Measurements from ENCODE around the gene RPRD1B. TPM values are rescaled to one million over a fixed set of nuclear protein-coding genes. Genes with fewer than 3 reads are reported as not detected.

RPRD1B gene
- total and polyA plus RNA-seq, 2 of the 8 experiments (the other 6 are each of a cell fraction or from before 2014, with no cell fraction given) = 10.3 to 20.9 TPM

GRCh38 chr20:37990571-37991151 lies 42.9 kb upstream of the RPRD1B start:
- DNase-seq (ENCODE audit: low read depth in 1 of 2, low spot score in 2 of 2) = no peak
- Histone ChIP-seq H3K18ac (ENCODE audit: extremely low read depth, low read length) (no peak overlapping the region), H4K5ac (ENCODE audit: insufficient read length, low read depth, low read length) (no peak overlapping the region), H2AK5ac (ENCODE audit: low read depth, low read length) (no peak overlapping the region), H4K8ac (ENCODE audit: extremely low read depth, insufficient read depth, low read length) (no peak overlapping the region), H2BK20ac (ENCODE audit: low read length) (no peak overlapping the region), H3K9ac (replicated peaks in 1 of 4; ENCODE audit: extremely low read depth in 1 of 4, low read depth in 3 of 4, low read length in 3 of 4) (no peak overlapping the region), H2BK120ac (replicated peaks; ENCODE audit: low read depth, low read length) (no peak overlapping the region), H3K4me1 (replicated peaks in 1 of 4; ENCODE audit: control insufficient read depth in 3 of 4, insufficient read depth in 4 of 4, low read length in 3 of 4) (no peaks in the 10 kb centered on the region; a peak in 2 of 7 replicates), H3K4ac (replicated peaks; ENCODE audit: insufficient read length, low read depth, low read length) (no peak overlapping the region), H3K14ac (ENCODE audit: insufficient read length) (no peak overlapping the region), H3K36me3 (ENCODE audit: control insufficient read depth in 2 of 4, insufficient read depth in 4 of 4, low read length in 3 of 4) (peaks cover 2 to 39% (median 15%) of the 10 kb centered on the region in 4 experiments; a peak in 5 of 8 replicates), H3K27me3 (replicated peaks in 1 of 4; ENCODE audit: control insufficient read depth in 3 of 4, extremely low read depth in 1 of 4, insufficient read depth in 3 of 4, low read length in 3 of 4) (no peaks in the 10 kb centered on the region), H3K9me3 (ENCODE audit: insufficient read depth in 2 of 2, low read depth in 1 of 2, low read length in 1 of 2) (no peaks in the 10 kb centered on the region), H2BK5ac (ENCODE audit: low read depth, low read length) (no peak overlapping the region), H4K91ac (replicated peaks; ENCODE audit: insufficient read length, low read length) (no peak overlapping the region), H3K27ac (ENCODE audit: low read depth, low read length) (no peak overlapping the region), H2AFZ (ENCODE audit: low read length) (no peak overlapping the region), H3K23ac (ENCODE audit: insufficient read length) (no peak overlapping the region), H3K79me2 (ENCODE audit: control insufficient read depth in 1 of 2, insufficient read depth in 2 of 2, low read length in 2 of 2) (no peaks in the 10 kb centered on the region), H4K20me1 (replicated peaks in 1 of 2; ENCODE audit: control insufficient read depth in 1 of 2, insufficient read depth in 2 of 2, low read length in 2 of 2) (peaks cover 3 to 10% of the 10 kb centered on the region in 2 experiments), H2BK15ac (ENCODE audit: low read length) (no peak overlapping the region), H3K4me2 (ENCODE audit: insufficient read depth in 1 of 2, low read depth in 2 of 2, low read length in 2 of 2) (no peak overlapping the region), H3K79me1 (ENCODE audit: low read depth, low read length) (no peaks in the 10 kb centered on the region), H3K56ac (replicated peaks; ENCODE audit: insufficient read length, low read depth, low read length) (no peak overlapping the region), H3K23me2 (ENCODE audit: low read depth, low read length) (no peaks in the 10 kb centered on the region), H3K4me3 (ENCODE audit: extremely low read depth in 1 of 4, insufficient read depth in 2 of 4, low read depth in 3 of 4, low read length in 4 of 4) (no peak overlapping the region), H2BK12ac (ENCODE audit: low read depth, low read length) (no peak overlapping the region)
- ChIA-PET CTCF (ENCODE audit: partially characterized antibody) (interaction anchor here (0.7 to 5.3 kb wide), 7 partner anchors 10 to 425 kb away, joined by 3 to 32 read pairs (median 9); partner anchors contain the start of gene VSTM2L), POLR2A (ENCODE audit: partially characterized antibody) (interaction anchor here (0.7 to 1.2 kb wide), 2 partner anchors 54 to 76 kb away, joined by 3 read pairs; no protein-coding TSS in a partner anchor)
- WGBS, 2 experiments (ENCODE audit: extremely low coverage in 1 of 2, insufficient coverage in 1 of 2, insufficient read length in 1 of 2, insufficient replicate concordance in 2 of 2, low coverage in 1 of 2, low lambda C conversion rate in 2 of 2, missing lambda C conversion rate in 1 of 2) = 95% methylated on average over 10 of the region's 10 CpGs; no CpG with 5 or more reads in 1 of the 2 experiments
- no peak for FAIRE-seq
- TF ChIP-seq CBX8 (IDR thresholded peaks at IDR 0.05; ENCODE audit: borderline replicate concordance, low read depth, low read length) (no peak), ATF3 (IDR thresholded peaks at IDR 0.05; ENCODE audit: insufficient read depth, low read depth, low read length) (no peak), SIRT6 (IDR thresholded peaks at IDR 0.05; ENCODE audit: low read length) (no peak), TCF12 (IDR thresholded peaks at IDR 0.05; ENCODE audit: low read depth, low read length) (no peak), EP300 (IDR thresholded peaks at IDR 0.05; ENCODE audit: borderline replicate concordance in 1 of 2, low read depth in 2 of 2, low read length in 2 of 2) (no peak), SIN3A (conservative IDR thresholded peaks at IDR 0.05 in 1 of 2, IDR thresholded peaks at IDR 0.05 in 1 of 2; ENCODE audit: low read depth in 1 of 2, low read length in 2 of 2) (no peak), GTF2F1 (IDR thresholded peaks at IDR 0.05; ENCODE audit: borderline replicate concordance, low read depth, low read length) (no peak), RFX5 (IDR thresholded peaks at IDR 0.05; ENCODE audit: borderline replicate concordance, low read depth, low read length) (no peak), SUZ12 (IDR thresholded peaks at IDR 0.05; ENCODE audit: low read length) (no peak), USF2 (IDR thresholded peaks at IDR 0.05; ENCODE audit: low read length) (no peak), POLR2AphosphoS5 (IDR thresholded peaks at IDR 0.05; ENCODE audit: low read depth, low read length) (no peak)
